Hematopoietic multipotent progenitor cell treated with erythropoietin and hydrocortisone succinate and interleukin-3 and kit ligand, for 15 days (in vitro differentiated cells): ENCODE data around the gene ERO1B.

Experiments used
- DNase-seq: peaks from one replicate; pipeline ENCODE4 v3.0.0-alpha.2; 2015; ENCODE audit warnings: low spot score

Gene ERO1B

DNA sequence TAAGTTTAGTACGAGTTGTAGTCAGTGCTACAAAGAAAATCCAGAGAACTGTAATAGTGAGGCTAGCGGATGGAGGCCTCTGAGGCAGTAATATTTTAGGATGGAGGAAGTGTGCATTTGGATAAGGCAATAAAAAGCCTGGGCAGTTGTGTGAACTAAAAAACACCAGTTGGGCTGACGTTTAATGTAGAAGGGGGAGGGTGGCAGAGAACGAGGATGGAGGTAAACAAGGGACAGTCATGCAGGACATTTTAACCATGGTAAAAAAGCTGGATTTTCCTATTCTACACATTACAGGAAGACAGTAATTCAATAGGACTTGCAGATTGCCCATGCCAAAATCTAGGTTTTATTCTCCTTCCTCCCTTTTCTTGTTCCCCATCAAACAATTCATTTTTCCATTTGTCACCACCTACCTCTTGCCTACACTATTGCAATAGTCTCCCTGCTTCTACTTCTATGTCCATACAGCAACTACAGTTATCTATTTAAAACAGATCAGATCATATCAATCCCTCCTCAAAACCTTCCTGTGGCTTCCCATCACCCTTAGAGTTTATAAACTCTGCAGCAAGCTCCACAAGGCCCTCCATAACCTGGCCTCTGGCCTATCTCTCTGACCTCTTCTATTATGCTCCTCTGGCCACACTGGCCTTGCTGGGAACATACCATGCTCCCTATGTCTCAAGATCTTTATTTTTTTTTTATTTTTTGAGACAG lies 27.7 kb downstream of the ERO1B start:
- DNase-seq = no peak

DNA sequence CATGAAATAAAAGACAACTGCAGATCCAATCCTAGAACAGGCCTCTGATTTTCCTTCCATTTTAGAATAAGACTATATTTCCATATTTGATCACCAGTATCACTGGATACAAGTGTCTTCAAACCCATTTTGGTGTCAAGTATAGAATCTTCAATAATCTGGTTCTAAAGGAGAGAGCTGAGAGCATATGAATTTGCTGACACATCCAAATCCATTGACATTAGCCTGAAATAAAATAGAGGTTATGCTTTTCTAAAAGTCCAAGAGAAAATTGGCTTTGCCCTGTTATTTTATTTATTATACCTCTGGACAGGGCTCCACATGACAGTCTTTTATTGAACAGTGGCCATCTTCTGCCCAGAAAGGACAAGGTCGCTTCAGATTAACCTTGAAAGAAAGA lies 28.6 kb downstream of the ERO1B start:
- DNase-seq = no peak

DNA sequence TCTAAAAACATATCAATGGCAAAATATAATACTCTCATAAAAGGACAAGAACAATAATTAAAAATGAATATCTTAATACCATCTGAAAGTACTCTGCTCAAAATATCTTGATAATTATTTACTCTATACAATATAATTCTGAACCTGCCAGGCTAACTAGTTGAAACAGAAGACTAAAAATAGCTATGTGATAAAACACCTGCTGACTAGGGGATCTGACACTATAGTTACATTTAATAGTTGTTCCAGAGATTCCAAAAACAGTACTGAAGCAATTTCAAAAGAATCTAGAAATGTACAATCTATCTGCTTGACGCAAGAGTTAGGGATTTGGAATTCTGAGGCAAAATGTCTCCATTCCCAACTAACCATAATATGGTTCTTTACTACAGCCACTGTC lies 30.2 kb downstream of the ERO1B start:
- no peak for DNase-seq

GRCh38 chr1:236247286-236247685 lies 34.5 kb downstream of the ERO1B start:
- no peak for DNase-seq

DNA sequence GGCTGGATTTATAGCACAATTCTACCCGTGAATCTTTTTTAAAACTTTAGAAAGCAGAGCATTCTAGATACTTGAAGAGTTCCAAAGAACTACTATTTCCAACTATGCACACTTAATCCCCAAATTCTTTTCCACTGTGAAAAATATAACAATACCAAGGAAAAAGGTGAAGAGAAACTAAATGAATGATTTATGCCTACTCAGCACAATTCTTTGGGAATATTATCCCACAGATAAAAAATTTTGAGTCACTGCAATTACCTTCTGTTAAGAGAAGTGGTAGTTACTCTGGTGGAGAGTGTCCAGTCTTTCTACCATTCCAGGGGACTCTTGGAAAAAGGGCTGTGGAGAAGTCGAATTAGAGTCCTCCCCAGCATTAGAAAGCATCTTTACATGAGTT lies 39.2 kb downstream of the ERO1B start:
- DNase-seq = no peak

DNA sequence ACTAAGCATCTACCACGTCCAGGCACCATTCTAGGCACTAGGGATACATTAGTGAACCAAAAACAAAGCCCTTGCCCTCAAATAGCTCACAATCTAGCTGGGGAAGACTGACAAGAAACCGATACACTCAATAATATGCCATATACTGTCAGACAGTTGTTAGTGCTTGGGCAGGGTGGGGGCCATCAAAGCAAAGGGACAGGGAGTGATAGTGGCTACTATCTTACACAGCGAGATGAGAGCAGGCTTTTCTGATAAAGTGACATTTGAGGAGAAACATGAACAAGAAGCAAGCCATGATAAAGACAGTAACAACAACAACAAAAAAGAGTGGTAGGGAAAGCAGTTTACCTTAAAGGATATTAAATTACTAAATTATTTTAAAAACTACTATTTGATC lies 41.1 kb downstream of the ERO1B start:
- no peak for DNase-seq

GRCh38 chr1:236239092-236239585 lies 42.6 kb downstream of the ERO1B start:
- DNase-seq = no peak

- DNase-seq = no peak
Measured at GRCh38 chr1:236235116-236235515, 46.6 kb downstream of the ERO1B start.

- no peak for DNase-seq
Measured at GRCh38 chr1:236228411-236228810, 53.3 kb downstream of the ERO1B start.

DNA sequence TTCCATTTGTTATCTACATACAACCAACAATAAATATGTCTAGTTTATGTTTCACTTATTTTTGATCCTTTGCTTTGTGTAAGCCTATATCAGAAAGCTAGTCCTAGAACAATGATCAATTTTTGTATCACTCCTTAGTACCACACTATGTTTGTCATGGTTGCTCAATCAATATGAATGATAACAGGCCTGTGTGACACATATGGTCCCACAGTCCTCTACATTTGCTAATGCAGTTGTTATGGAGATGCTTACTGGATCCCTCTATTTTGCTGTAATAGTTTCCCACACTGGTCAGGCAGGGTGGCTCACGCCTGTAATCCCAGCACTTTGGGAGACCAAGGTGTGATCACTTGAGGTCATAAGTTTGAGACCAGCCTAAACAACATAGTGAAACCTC lies 59.1 kb downstream of the ERO1B start:
- no peak for DNase-seq

DNA sequence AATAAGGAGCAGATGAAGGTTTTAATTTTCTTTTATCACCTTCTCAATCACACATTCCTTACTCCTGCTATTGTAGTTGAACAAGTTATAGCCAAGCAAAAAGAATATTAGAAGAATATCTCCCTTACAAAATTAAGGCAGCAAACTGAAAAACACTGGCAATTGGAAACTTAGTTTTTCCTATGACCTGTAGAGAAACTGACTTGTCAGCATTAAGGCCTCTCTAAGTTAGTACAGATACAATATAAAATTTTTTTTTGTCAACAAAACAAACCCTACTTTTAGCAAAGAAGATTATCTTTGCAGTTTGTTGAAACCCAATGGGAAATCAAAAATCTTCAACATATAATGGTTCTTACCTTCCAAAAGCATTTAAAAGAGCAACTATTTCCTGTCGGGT lies 61.3 kb downstream of the ERO1B start:
- no peak for DNase-seq

GRCh38 chr1:236214761-236215160 lies 67.0 kb downstream of the ERO1B start:
- no peak for DNase-seq

- DNase-seq = no peak
Measured at GRCh38 chr1:236213534-236213933, 68.2 kb downstream of the ERO1B start.

DNA sequence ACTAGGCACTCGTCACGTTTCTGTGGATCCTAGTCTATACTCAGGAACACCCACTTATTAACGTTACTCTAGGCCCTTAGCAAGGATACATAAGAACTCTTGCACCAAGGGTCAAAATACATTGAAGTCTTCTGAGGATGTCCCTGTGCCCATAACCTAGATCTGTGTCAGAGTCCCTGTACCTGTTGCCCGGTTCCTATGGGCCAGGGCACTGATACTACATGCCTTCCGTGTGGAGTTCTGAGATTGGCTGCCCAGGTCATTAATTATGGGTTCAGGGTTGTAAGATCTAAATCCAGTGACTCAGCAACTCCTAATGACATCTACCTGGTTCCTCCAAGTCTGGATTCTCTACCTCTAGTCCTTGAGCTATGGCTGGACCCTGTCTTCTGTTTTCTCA lies 69.9 kb downstream of the ERO1B start:
- no peak for DNase-seq

- no peak for DNase-seq
Measured at GRCh38 chr1:236209713-236210112, 72.0 kb downstream of the ERO1B start.

DNA sequence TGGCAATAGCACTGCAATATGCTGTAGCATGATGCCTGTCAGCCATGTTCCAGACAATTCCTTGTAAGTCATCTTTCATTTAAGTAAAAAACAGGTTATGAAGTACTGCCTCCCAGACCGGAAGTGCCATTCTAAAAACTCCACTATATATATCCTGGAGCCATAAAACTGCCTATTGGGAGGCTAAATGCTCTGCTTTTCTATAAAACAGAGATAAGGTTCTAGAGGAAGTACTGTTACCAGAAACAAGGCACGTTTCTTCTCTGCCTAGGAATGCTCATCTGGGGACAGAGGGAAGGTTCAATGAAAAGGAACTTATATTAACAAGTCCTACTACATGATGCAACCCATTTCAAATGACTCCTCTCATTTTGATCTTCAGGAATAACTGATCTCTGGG lies 72.6 kb downstream of the ERO1B start:
- no peak for DNase-seq

GRCh38 chr1:236207569-236207968 lies 74.2 kb downstream of the ERO1B start:
- DNase-seq = no peak

DNA sequence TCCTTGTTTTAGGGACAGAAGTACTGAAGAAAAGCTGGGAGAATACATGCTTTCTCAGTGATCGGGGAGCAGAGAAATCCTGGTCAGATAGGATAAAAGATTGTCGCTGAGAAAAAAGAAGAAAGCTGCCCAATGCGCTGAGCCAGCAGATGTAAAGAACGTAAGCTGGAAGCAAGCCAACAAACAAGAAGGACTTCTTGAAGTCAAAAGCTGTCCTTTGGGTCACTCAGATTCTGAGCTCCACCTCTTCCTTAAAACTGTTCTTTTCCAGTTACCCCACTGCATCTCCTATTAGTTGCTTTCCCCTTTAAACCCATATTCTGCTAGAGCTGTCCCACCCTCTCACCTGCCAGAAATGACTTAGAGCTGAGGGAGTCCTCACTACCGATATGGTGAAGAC lies 74.6 kb downstream of the ERO1B start:
- no peak for DNase-seq

DNA sequence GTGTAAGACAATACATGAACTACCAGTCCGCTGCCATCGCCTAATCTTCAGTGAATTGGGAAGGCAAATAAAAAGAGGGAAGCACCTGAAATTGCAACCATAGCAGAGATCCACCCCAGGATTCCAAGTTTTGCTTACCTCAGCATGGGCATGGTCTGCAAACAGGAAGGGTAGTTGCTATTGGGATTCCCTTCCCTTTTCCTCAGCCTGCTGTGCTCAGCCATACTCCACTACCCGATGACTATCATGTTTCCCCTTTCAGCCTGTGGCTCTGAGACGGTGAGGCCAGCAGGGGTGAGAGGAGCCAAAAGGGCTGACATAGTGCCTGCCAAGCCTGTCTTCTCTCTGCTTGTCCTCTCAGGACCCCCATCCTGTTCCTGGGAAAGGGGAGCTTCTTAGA lies 75.2 kb downstream of the ERO1B start:
- DNase-seq = no peak

GRCh38 chr1:236204656-236205055 lies 77.1 kb downstream of the ERO1B start:
- DNase-seq = no peak

- no peak for DNase-seq
Measured at GRCh38 chr1:236204039-236204438, 77.7 kb downstream of the ERO1B start.

- no peak for DNase-seq
Measured at GRCh38 chr1:236201786-236202185, 80.0 kb downstream of the ERO1B start.

- no peak for DNase-seq
Measured at GRCh38 chr1:236200925-236201324, 80.8 kb downstream of the ERO1B start.

- DNase-seq = no peak
Measured at GRCh38 chr1:236193184-236193583, 88.6 kb downstream of the ERO1B start.
